ENCODE results near the gene BAD.
A peak's percentile ranks its signal among the peaks of the same experiment; 100 is the strongest.
"Not testable (repeated sequence)": the region's sequence is repeated elsewhere in the genome, so short reads cannot be mapped to it uniquely, and the experiment has no call there.

Gene BAD

GRCh38 chr11:64324692-64325469 lies 40.4 kb upstream of the BAD start:
- H3K27ac ChIP-seq, result peak overlapping the region; percentile 100
- CTCF ChIA-PET, result interaction anchor here (1.5 kb wide), 1 partner anchor 30 kb away, joined by 10 read pairs; no protein-coding TSS in a partner anchor
- POLR2A ChIA-PET (ENCODE audit: low non-redundant PET), result interaction anchor here (0.6 to 0.7 kb wide), 5 partner anchors 8 to 95 kb away, joined by 3 to 4 read pairs (median 3); partner anchors contain the start of genes DNAJC4 and FKBP2

GRCh38 chr11:64323984-64324383 lies 39.5 kb upstream of the BAD start:
- POLR2A ChIA-PET (ENCODE audit: low non-redundant PET), result not testable (repeated sequence)
- peak overlapping the region; percentile 100 for H3K27ac ChIP-seq

More at GRCh38 chr11:64324692-64325469, 40.4 kb upstream of the BAD start:
- no peak for TF ChIP-seq CTCF (conservative IDR thresholded peaks at IDR 0.05; ENCODE audit: low read depth)
- DNase-seq (ENCODE audit: low spot score), result peak; percentile 76

DNA sequence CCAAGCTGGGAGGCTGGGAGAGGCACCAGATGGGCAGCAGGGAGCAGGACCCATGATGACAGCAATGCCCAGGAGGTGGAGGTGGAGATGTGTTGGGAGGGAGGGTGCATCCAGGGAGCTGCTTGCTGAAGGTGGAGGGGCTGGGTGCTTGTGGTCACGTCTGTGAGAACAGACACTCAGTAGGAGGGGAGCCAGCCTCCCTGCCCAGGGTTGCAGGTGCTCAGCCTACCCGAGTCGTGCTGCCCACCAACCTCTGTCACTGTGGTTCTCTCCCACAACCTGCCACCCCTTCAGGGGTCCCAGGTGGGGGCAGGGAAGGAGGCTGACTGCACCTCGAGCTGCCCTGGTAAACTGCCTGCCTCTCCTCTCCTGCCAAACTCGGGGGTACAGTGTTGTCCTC lies 38.9 kb upstream of the BAD start:
- DNase-seq (ENCODE audit: low spot score), result no peak
- peak overlapping the region; percentile 100 for H3K27ac ChIP-seq
- POLR2A ChIA-PET (ENCODE audit: low non-redundant PET), result no interaction called here
- no peak for TF ChIP-seq CTCF (conservative IDR thresholded peaks at IDR 0.05; ENCODE audit: low read depth)
- CTCF ChIA-PET, result interaction anchor here (0.9 to 2.9 kb wide), 4 partner anchors 9 to 32 kb away, joined by 3 to 11 read pairs (median 8); no protein-coding TSS in a partner anchor

More at GRCh38 chr11:64323984-64324383, 39.5 kb upstream of the BAD start:
- DNase-seq (ENCODE audit: low spot score), result not testable (repeated sequence)
- CTCF ChIA-PET, result interaction anchor here (0.9 to 2.9 kb wide), 3 partner anchors 8 to 31 kb away, joined by 3 to 11 read pairs (median 10); no protein-coding TSS in a partner anchor

DNA sequence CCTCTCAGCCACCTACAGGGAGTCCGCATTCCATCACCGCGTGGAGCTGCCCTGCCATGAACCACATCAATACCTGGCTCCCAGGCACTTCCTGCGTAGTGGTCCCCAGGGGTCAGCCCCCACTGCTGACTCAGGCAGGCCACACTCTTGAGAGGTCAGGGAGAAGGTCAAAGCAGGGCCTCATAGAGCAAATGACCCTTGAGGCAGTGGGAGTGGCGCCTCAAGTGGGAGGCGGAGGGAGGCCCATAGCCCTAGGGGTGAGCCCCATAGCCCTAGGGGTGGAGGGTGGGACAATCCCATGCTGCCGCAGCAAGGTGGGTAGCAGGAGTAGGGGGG lies 38.4 kb upstream of the BAD start:
- TF ChIP-seq CTCF (conservative IDR thresholded peaks at IDR 0.05; ENCODE audit: low read depth), result no peak
- CTCF ChIA-PET, result interaction anchor here (1.7 to 2.9 kb wide), 2 partner anchors 9 to 20 kb away, joined by 6 to 11 read pairs; no protein-coding TSS in a partner anchor
- peak overlapping the region; percentile 100 for H3K27ac ChIP-seq
- POLR2A ChIA-PET (ENCODE audit: low non-redundant PET), result no interaction called here
- DNase-seq (ENCODE audit: low spot score), result no peak

- DNase-seq (ENCODE audit: low spot score), result peak; percentile 71
- peak overlapping the region; percentile 100 for H3K27ac ChIP-seq
- TF ChIP-seq CTCF (conservative IDR thresholded peaks at IDR 0.05; ENCODE audit: low read depth), result no peak
- POLR2A ChIA-PET (ENCODE audit: low non-redundant PET), result no interaction called here
- CTCF ChIA-PET, result interaction anchor here (1.7 to 2.9 kb wide), 2 partner anchors 10 to 21 kb away, joined by 6 to 11 read pairs; no protein-coding TSS in a partner anchor
These were observed 37.1 kb upstream of the BAD start for GRCh38 chr11:64321533-64321932.

DNA sequence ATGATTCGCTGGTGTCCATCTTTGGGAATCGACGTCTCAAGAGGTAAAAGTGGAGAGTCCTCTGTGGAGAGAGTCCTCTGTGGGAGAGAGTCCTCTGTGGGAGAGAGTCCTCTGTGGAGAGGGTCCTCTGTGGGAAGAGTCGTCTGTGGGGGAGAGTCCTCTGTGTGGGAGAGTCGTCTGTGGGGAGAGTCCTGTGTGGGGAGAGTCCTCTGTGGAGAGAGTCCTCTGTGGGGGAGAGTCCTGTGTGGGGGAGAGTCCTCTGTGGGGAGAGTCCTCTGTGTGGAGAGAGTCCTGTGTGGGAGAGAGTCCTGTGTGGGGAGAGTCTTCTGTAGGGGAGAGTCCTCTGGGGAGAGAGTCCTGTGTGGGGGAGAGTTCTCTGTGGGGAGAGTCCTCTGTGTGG lies 36.6 kb upstream of the BAD start:
- TF ChIP-seq CTCF (conservative IDR thresholded peaks at IDR 0.05; ENCODE audit: low read depth), result no peak
- ChIA-PET POLR2A (ENCODE audit: low non-redundant PET) (no interaction called here), CTCF (no interaction called here)
- DNase-seq (ENCODE audit: low spot score), result no peak
- H3K27ac ChIP-seq, result peak overlapping the region; percentile 100

- ChIA-PET CTCF (interaction anchor here (0.7 to 1.0 kb wide), 2 partner anchors 34 to 47 kb away, joined by 3 to 5 read pairs; no protein-coding TSS in a partner anchor), POLR2A (ENCODE audit: low non-redundant PET) (no interaction called here)
- TF ChIP-seq CTCF (conservative IDR thresholded peaks at IDR 0.05; ENCODE audit: low read depth), result no peak
- H3K27ac ChIP-seq, result peak overlapping the region; percentile 100
- DNase-seq (ENCODE audit: low spot score), result no peak
These were observed 36.1 kb upstream of the BAD start for GRCh38 chr11:64320556-64320955.

All from RWPE1 (cell line).